SK-N-SH treated with all-trans-retinoic acid at 6 μM for 48 hours (cell line): ENCODE measurements around the gene KCTD12.

ENCODE experiments used
- ARNTL ChIP-seq: fragments of 450-650 bp; formaldehyde crosslinking; IDR thresholded peaks from 2 replicates; pipeline ENCODE4 v1.5.0; 2020; ENCODE audit warnings: low read depth, mild to moderate bottlenecking, moderate library complexity, borderline replicate concordance
- OSR1 ChIP-seq: fragments of 250-450 bp; sonication (Bioruptor Pico); IDR thresholded peaks from 2 replicates; pipeline ENCODE4 v1.8.0; 2022; ENCODE audit warnings: moderate library complexity, mild to moderate bottlenecking, inconsistent platforms
- PPARA ChIP-seq: fragments of 250-450 bp; sonication (Bioruptor Pico); IDR thresholded peaks from 2 replicates; pipeline ENCODE4 v1.5.0; 2020; ENCODE audit warnings: mild to moderate bottlenecking, borderline replicate concordance
- RARB ChIP-seq: fragments of 250-450 bp; sonication (Bioruptor Pico); IDR thresholded peaks from 2 replicates; pipeline ENCODE4 v1.8.0; 2021; ENCODE audit warnings: mild to moderate bottlenecking, moderate library complexity
- SNAI2 ChIP-seq: fragments of 250-450 bp; sonication (Bioruptor Pico); IDR thresholded peaks from 2 replicates; pipeline ENCODE4 v1.5.0; 2020; ENCODE audit warnings: mild to moderate bottlenecking, moderate library complexity
- TOX ChIP-seq: fragments of 250-450 bp; sonication (Bioruptor Pico); IDR thresholded peaks from 2 replicates; pipeline ENCODE4 v1.8.0; 2021; ENCODE audit warnings: mild to moderate bottlenecking, moderate library complexity, borderline replicate concordance
- ZFP30 ChIP-seq: fragments of 450-650 bp; formaldehyde crosslinking; IDR thresholded peaks from 2 replicates; pipeline ENCODE4 v1.5.0; 2022; ENCODE audit warnings: mild to moderate bottlenecking, moderate library complexity
- ZNF565 ChIP-seq: fragments of 450-650 bp; formaldehyde crosslinking; conservative IDR thresholded peaks from 2 replicates; pipeline ENCODE4 v1.5.0; 2020; ENCODE audit warnings: low read depth, mild to moderate bottlenecking, moderate library complexity
- ZNF8 ChIP-seq: fragments of 450-650 bp; formaldehyde crosslinking; IDR thresholded peaks from 2 replicates; pipeline ENCODE4 v1.5.0; 2020; ENCODE audit warnings: mild to moderate bottlenecking, moderate library complexity
- TF ChIP-seq, protein P1 (sequence below): fragments of 250-450 bp; sonication (Bioruptor Pico); IDR thresholded peaks from 2 replicates; pipeline ENCODE4 v1.5.1; 2021; ENCODE audit warnings: mild to moderate bottlenecking, moderate library complexity
- TF ChIP-seq, protein P2 (sequence below): fragments of 250-450 bp; sonication (Bioruptor Pico); IDR thresholded peaks from 2 replicates; pipeline ENCODE4 v1.8.0; 2020; ENCODE audit warnings: mild to moderate bottlenecking, moderate library complexity, borderline replicate concordance

DNA sequence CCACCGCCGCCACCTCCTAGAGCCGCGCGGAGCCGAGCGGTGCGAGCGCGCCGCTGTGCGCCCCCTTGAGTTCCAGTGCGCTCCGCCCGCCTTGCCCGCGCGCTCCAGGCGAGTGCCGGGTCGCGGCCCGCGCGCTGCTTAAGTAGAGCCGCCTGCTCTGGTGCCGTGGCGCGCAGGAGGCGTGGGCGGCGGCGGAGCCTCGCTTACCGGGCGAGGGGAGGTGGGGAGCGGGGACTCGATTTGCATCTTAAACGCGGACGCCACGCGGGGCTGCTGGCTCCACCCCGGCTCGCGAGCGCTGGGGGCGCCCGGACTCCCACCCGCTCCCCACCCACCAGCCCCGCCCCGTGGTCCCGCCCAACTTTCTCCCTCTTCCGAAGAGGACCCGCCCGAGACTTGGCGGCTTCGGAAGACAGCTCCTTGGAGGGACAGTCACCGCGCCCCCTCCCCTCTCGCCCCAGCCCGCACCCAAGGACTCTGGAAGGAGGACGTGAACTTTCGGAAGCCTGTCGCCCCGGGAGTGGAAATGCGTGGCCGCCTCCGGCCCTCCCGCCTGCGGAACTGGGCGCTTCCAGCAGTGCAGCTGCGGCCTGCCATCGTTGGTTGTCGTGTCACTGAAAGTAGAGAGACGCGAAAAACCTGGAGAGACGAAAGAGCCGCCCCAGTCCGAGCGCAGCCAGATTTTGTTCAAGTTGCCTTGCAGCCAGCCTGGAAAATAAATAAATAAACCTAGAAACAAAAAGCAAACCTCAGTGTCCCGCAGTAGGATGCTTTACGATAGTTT is at the start of gene KCTD12:
- no peak for TF ChIP-seq TOX (CRISPR knock-in tag)
- TF ChIP-seq, protein P1, sequence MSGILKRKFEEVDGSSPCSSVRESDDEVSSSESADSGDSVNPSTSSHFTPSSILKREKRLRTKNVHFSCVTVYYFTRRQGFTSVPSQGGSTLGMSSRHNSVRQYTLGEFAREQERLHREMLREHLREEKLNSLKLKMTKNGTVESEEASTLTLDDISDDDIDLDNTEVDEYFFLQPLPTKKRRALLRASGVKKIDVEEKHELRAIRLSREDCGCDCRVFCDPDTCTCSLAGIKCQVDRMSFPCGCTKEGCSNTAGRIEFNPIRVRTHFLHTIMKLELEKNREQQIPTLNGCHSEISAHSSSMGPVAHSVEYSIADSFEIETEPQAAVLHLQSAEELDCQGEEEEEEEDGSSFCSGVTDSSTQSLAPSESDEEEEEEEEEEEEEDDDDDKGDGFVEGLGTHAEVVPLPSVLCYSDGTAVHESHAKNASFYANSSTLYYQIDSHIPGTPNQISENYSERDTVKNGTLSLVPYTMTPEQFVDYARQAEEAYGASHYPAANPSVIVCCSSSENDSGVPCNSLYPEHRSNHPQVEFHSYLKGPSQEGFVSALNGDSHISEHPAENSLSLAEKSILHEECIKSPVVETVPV (CRISPR knock-in tag), result no peak
- no peak for TF ChIP-seq ARNTL (CRISPR knock-in tag)
- TF ChIP-seq SNAI2 (CRISPR knock-in tag), result no peak
- TF ChIP-seq ZNF565, result no peak
- TF ChIP-seq, protein P2, sequence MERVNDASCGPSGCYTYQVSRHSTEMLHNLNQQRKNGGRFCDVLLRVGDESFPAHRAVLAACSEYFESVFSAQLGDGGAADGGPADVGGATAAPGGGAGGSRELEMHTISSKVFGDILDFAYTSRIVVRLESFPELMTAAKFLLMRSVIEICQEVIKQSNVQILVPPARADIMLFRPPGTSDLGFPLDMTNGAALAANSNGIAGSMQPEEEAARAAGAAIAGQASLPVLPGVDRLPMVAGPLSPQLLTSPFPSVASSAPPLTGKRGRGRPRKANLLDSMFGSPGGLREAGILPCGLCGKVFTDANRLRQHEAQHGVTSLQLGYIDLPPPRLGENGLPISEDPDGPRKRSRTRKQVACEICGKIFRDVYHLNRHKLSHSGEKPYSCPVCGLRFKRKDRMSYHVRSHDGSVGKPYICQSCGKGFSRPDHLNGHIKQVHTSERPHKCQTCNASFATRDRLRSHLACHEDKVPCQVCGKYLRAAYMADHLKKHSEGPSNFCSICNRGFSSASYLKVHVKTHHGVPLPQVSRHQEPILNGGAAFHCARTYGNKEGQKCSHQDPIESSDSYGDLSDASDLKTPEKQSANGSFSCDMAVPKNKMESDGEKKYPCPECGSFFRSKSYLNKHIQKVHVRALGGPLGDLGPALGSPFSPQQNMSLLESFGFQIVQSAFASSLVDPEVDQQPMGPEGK (CRISPR knock-in tag), result no peak
- no peak for TF ChIP-seq ZNF8 (CRISPR knock-in tag)
- no peak for TF ChIP-seq ZFP30
- TF ChIP-seq PPARA (CRISPR knock-in tag), result no peak
- TF ChIP-seq RARB (CRISPR knock-in tag), result no peak
- TF ChIP-seq OSR1 (CRISPR knock-in tag), result no peak
